ENCODE measurements around the gene PLXNB2.

DNA sequence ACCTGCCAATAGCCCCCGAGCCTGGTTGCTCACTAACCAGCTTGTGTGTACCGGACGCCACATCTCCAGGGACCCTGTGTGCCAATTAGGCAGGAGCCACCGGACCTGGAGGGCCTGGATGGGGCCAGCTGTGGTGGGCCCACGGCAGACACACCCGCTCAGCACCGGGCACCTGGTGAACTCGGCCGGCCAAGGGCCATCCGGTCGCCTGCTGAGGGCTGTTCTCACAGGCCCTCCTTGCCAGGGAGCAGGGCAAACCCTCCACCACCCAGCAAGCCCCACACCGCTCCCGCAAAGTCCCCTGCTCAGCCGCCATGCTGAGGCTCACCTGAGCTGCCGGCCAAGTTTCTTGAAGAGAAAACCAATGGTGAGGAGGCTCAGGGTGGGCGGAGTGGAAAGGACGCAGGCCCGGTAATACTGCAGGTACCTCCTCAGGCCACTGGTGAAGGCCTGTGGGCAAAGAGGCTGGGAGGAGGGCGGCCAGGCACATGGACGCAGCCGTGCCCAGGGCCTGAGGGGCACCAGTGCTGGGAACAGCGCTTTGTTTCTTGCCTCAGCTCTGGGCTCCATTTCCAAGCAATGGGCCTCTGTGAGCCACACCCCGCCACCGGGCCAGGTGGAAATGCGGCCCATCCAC is 79.7 kb downstream of the PLXNB2 start:
- TF ChIP-seq, protein P1, sequence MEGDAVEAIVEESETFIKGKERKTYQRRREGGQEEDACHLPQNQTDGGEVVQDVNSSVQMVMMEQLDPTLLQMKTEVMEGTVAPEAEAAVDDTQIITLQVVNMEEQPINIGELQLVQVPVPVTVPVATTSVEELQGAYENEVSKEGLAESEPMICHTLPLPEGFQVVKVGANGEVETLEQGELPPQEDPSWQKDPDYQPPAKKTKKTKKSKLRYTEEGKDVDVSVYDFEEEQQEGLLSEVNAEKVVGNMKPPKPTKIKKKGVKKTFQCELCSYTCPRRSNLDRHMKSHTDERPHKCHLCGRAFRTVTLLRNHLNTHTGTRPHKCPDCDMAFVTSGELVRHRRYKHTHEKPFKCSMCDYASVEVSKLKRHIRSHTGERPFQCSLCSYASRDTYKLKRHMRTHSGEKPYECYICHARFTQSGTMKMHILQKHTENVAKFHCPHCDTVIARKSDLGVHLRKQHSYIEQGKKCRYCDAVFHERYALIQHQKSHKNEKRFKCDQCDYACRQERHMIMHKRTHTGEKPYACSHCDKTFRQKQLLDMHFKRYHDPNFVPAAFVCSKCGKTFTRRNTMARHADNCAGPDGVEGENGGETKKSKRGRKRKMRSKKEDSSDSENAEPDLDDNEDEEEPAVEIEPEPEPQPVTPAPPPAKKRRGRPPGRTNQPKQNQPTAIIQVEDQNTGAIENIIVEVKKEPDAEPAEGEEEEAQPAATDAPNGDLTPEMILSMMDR (conservative IDR thresholded peaks at IDR 0.05; ENCODE audit: low read depth, low read length), result no peak
- TF ChIP-seq MXI1 (IDR thresholded peaks at IDR 0.05; ENCODE audit: borderline replicate concordance, low read depth, low read length) (no peak), POLR2A (IDR thresholded peaks at IDR 0.05; ENCODE audit: low read depth, low read length) (no peak), BHLHE40 (IDR thresholded peaks at IDR 0.05; ENCODE audit: low read depth, low read length) (no peak), CEBPB (IDR thresholded peaks at IDR 0.05; ENCODE audit: low read depth, low read length) (no peak)
